SU-DHL-6 (cell line): ENCODE data around the gene DAW1.

ENCODE experiments used
- H2AFZ ChIP-seq: fragments of 200-600 bp; sonication (generic); 2 replicates; pipeline ENCODE4 v1.6.1; 2014; ENCODE audit warnings: low read depth, mild to moderate bottlenecking, moderate library complexity, mixed read lengths, antibody characterized with exemption, low read length; ENCODE audit not compliant: severe bottlenecking
- H3F3A ChIP-seq: fragments of 200-600 bp; shearing (Covaris generic); 2 replicates; pipeline ENCODE4 v1.6.0; 2016; ENCODE audit warnings: antibody characterized with exemption, mild to moderate bottlenecking; ENCODE audit not compliant: insufficient read depth
- H3K27ac ChIP-seq: fragments of 200-600 bp; sonication (generic); 2 replicates; pipeline ENCODE4 v1.5.1; 2016; ENCODE audit warnings: low read depth, mild to moderate bottlenecking, low read length, moderate library complexity, mixed read lengths
- H3K27me3 ChIP-seq: fragments of 200-600 bp; sonication (generic), shearing (Covaris generic); 2 replicates; pipeline ENCODE4 v1.6.0; 2014; ENCODE audit warnings: mild to moderate bottlenecking, low read length
- H3K36me3 ChIP-seq: fragments of 200-600 bp; sonication (generic); 2 replicates; pipeline ENCODE4 v1.6.1; 2014; ENCODE audit warnings: mild to moderate bottlenecking, low read length, mixed read lengths
- H3K4me2 ChIP-seq: fragments of 300-600, 200-600 bp; shearing (Covaris generic), sonication (generic); 2 replicates; pipeline ENCODE4 v1.6.0; 2014; ENCODE audit warnings: low read length, low read depth, mild to moderate bottlenecking; ENCODE audit not compliant: poor library complexity, severe bottlenecking
- H3K4me3 ChIP-seq: fragments of 200-600 bp; sonication (generic); 2 replicates; pipeline ENCODE4 v1.5.1; 2014; ENCODE audit warnings: antibody characterized with exemption, low read length, mild to moderate bottlenecking, mixed read lengths; ENCODE audit not compliant: insufficient read depth, poor library complexity, severe bottlenecking
- H3K79me2 ChIP-seq: fragments of 200-600 bp; sonication (generic); 2 replicates; pipeline ENCODE4 v1.6.1; 2014; ENCODE audit warnings: mild to moderate bottlenecking, low read length, moderate library complexity; ENCODE audit not compliant: insufficient read depth
- H3K9ac ChIP-seq: fragments of 200-600 bp; sonication (generic); 2 replicates; pipeline ENCODE4 v1.7.0; 2014; ENCODE audit warnings: mild to moderate bottlenecking, low read length
- H3K9me2 ChIP-seq: fragments of 200-600 bp; sonication (generic); replicated peaks from 2 replicates; pipeline ENCODE4 v1.6.1; 2014; ENCODE audit warnings: low read length; ENCODE audit not compliant: insufficient read depth
- H3K9me3 ChIP-seq: fragments of 200-600 bp; sonication (generic); 2 replicates; pipeline ENCODE4 v1.6.1; 2014; ENCODE audit warnings: low read length, mixed read lengths; ENCODE audit not compliant: insufficient read depth
- H4K20me1 ChIP-seq: fragments of 200-600 bp; sonication (generic); 2 replicates; pipeline ENCODE4 v1.6.1; 2014; ENCODE audit warnings: low read depth, mild to moderate bottlenecking, antibody characterized with exemption, low read length, moderate library complexity, mixed read lengths
- EZH2phosphoT487 ChIP-seq: fragments of 200-600 bp; sonication (generic), shearing (Covaris generic); conservative IDR thresholded peaks from 2 replicates; pipeline ENCODE4 v1.6.1; 2018; ENCODE audit warnings: mild to moderate bottlenecking, antibody characterized with exemption, low read length, moderate library complexity, mixed read lengths
- TF ChIP-seq, protein P1 (sequence below): fragments of 200-600 bp; sonication (generic); IDR thresholded peaks from one replicate; pipeline ENCODE4 v1.5.1; 2017; ENCODE audit warnings: antibody characterized with exemption, mild to moderate bottlenecking, low read length, moderate library complexity; ENCODE audit not compliant: insufficient read depth, poor library complexity, severe bottlenecking

The DAW1 gene, protein sequence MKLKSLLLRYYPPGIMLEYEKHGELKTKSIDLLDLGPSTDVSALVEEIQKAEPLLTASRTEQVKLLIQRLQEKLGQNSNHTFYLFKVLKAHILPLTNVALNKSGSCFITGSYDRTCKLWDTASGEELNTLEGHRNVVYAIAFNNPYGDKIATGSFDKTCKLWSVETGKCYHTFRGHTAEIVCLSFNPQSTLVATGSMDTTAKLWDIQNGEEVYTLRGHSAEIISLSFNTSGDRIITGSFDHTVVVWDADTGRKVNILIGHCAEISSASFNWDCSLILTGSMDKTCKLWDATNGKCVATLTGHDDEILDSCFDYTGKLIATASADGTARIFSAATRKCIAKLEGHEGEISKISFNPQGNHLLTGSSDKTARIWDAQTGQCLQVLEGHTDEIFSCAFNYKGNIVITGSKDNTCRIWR

DNA sequence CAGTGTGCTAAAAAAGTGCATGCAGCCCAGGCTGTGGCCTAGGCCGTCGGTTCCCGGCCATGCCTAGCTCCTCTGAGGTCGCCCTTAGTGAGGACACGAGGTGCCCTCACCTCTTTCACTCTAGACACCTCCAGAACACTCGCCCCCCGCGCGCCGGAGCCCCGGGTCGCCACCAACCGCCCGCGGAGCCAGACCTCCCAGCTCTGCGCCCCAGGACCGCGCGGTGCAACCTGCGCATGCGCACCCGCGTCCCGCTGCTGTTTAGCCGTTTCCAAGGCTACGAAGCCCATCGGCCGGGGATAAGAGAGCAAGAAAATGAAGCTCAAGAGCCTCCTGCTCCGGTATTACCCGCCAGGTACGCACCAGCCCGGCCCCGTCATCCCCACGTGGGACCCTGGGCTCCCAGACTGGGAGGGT, at the start of gene DAW1:
DAW1 (plus strand) TSS at position 257 of the 417 bp plus-strand sequence; CDS start at position 316, 59 bp downstream.
- Histone ChIP-seq H3K4me3 (no peak within 1 kb of the TSS), H3K9me3 (no peaks in the 10 kb centered on the region), H4K20me1 (no peaks in the 10 kb centered on the region), H3K79me2 (no peaks in the 10 kb centered on the region), H3K27me3 (no peaks in the 10 kb centered on the region), H3K4me2 (no peak within 1 kb of the TSS), H2AFZ (no peak within 1 kb of the TSS), H3F3A (no peaks in the 10 kb centered on the region), H3K9ac (no peak within 1 kb of the TSS), H3K36me3 (no peaks in the 10 kb centered on the region), H3K9me2 (no peaks in the 10 kb centered on the region), H3K27ac (no peak within 1 kb of the TSS)
- TF ChIP-seq EZH2phosphoT487 = no peak
- TF ChIP-seq, protein P1, sequence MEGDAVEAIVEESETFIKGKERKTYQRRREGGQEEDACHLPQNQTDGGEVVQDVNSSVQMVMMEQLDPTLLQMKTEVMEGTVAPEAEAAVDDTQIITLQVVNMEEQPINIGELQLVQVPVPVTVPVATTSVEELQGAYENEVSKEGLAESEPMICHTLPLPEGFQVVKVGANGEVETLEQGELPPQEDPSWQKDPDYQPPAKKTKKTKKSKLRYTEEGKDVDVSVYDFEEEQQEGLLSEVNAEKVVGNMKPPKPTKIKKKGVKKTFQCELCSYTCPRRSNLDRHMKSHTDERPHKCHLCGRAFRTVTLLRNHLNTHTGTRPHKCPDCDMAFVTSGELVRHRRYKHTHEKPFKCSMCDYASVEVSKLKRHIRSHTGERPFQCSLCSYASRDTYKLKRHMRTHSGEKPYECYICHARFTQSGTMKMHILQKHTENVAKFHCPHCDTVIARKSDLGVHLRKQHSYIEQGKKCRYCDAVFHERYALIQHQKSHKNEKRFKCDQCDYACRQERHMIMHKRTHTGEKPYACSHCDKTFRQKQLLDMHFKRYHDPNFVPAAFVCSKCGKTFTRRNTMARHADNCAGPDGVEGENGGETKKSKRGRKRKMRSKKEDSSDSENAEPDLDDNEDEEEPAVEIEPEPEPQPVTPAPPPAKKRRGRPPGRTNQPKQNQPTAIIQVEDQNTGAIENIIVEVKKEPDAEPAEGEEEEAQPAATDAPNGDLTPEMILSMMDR = no peak

DNA sequence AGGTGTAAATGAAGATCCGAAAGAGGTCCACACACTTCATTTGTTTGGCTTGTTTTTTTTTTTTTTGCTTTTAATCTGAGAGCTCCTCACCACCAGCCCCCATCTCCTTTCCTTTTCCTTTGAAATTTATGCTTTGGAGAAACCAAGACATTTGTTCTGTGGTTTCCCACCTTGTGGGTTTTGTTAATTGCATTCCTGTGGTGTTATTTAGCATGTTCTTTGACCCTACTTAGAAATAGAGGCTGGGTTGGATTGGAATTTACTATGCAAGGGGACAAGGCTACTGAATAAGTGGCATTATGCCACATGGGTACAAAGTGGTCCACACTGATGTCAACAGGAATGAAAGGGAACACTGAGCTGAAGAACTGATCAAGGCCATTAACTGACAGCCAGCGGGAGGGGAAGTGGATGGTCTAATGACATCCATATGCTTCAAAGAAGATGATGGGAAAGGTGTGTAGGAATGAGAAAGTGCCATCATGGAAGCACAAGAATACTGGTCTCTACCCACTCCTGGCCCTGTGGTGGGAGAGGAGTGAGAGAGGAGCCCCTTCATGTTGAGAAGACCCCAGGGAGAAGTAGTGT, 48.9 kb upstream of the DAW1 start:
- H2AFZ ChIP-seq = no peak overlapping the region
- no peaks in the 10 kb centered on the region for H4K20me1 ChIP-seq
- no peak overlapping the region for H3K9ac ChIP-seq
- no peak overlapping the region for H3K4me2 ChIP-seq
- H3K27ac ChIP-seq = no peak overlapping the region
- no peaks in the 10 kb centered on the region for H3F3A ChIP-seq
- H3K27me3 ChIP-seq = no peaks in the 10 kb centered on the region
- H3K79me2 ChIP-seq = no peaks in the 10 kb centered on the region
- H3K36me3 ChIP-seq = no peaks in the 10 kb centered on the region
- no peaks in the 10 kb centered on the region for H3K9me3 ChIP-seq
- TF ChIP-seq, protein P1 = no peak
- no peak for TF ChIP-seq EZH2phosphoT487
- no peak overlapping the region for H3K4me3 ChIP-seq
- H3K9me2 ChIP-seq = no peaks in the 10 kb centered on the region

DNA sequence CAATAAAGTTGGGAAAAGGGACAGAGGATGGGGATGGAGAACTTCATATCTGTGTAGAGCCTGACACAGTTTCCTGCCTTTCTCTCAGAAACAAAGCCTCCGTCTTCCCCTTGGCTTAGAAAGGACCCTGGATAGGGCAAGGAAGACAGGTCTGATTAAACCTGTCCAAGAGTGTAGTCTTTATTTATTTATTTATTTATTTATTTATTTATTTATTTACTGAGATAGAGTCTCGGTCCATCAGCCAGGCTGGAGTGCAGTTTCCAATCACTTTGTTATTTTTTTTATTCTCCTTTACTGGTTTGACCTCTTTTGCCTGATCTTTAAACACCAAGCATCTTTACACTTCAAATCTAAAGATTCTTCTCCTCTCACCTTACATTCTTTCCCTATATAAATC, 47.5 kb upstream of the DAW1 start:
- Histone ChIP-seq H3F3A (no peaks in the 10 kb centered on the region), H3K9me3 (no peaks in the 10 kb centered on the region), H3K27me3 (no peaks in the 10 kb centered on the region), H3K79me2 (no peaks in the 10 kb centered on the region), H3K4me3 (no peak overlapping the region), H2AFZ (no peak overlapping the region), H3K36me3 (no peaks in the 10 kb centered on the region), H3K9me2 (no peaks in the 10 kb centered on the region), H3K4me2 (no peak overlapping the region), H3K9ac (no peak overlapping the region), H4K20me1 (no peaks in the 10 kb centered on the region), H3K27ac (no peak overlapping the region)
- TF ChIP-seq, protein P1 = no peak
- TF ChIP-seq EZH2phosphoT487 = no peak
